Activated CD8-positive, alpha-beta memory T cell treated with anti-CD3 and anti-CD28 coated beads for 4 hours (primary cell): ENCODE data around the gene E2F8.

Experiments
- DNase-seq, 2 donors: peaks; one replicate each; pipeline ENCODE4 v3.0.0-alpha.2; 2020; ENCODE audit warnings: low read depth in 2 of 2

The E2F8 gene

DNA sequence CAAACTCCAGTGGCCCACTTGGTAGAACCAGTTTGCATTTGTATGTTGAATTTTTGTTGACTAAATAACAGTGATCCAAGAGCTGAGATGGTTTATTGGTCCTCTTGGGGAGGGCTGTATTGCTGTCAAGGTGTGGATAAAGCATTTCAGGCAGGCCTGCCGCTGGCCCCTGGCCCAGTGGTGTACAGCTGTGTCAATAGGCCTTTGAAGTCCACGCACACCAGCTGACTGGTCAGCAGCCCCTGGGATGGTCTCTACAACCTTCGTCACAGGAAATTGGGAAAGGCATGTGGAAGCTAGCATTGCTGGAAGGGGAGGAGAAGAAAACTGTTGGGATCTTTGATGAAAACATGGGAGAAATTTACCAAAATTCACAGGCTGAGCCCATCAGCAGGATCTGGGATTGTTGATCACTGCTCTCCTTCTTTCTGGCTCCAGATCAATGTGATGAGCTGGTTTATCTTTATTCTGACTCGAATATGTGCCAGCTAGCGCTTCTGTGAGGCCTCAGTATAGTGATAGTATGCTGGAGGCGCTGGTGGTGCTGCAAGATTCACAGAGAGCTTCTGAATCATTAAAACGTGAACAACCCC, 12.5 kb upstream of the E2F8 start:
- no peak for DNase-seq

DNA sequence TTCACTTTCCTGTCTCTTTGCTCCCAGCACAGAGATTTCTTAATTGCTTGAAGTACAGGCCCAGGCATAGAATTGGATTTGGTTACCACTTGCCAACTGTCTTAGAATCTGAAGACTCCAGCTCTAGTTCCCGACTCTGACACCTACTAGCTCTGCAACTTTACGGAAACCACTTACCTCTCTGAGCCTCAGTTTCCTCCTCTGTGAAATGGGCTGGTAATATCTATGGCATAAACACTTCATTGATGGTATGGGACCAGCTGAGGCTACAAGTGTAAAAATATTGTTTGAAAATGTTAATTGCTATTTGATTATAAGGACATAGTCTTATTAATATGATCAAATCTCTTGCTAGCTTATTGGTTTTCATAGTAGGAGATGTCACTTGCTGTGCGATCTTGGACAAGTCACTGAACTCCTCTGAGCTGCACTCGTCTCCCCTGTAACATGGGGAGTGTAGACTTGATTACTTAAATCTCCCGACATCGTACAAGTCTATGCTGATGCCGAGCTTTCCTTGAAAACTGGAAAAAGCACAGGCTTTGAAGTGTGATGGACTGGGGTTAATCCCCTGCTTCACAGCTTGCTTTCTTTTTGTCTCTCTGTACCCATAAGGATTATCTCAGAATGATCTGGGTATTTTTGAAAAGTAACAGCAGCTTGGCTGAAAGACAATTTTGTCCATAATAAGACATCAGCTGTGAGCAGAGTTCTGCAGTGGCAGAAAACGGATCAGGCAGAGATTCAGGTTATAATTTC, 11.8 kb upstream of the E2F8 start:
- DNase-seq = no peak

DNA sequence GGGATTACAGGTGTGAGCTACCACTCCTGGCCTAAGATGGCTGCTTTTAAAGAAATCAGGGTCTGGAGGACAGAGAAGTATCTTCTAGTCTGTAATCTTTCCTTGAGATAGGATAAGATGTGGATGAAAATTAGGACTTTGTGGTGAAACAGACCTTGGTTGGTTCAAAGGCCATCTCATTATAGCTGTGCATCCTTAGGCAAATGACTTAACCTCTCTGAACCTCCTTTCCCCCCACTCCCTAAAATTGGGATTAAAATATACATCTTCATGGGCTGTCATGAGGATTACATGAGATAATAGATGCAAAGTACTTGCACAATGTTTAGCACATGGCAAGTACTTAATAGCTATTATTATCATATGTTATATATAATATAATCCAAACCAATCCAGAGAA, 10.8 kb upstream of the E2F8 start:
- no peak for DNase-seq

DNA sequence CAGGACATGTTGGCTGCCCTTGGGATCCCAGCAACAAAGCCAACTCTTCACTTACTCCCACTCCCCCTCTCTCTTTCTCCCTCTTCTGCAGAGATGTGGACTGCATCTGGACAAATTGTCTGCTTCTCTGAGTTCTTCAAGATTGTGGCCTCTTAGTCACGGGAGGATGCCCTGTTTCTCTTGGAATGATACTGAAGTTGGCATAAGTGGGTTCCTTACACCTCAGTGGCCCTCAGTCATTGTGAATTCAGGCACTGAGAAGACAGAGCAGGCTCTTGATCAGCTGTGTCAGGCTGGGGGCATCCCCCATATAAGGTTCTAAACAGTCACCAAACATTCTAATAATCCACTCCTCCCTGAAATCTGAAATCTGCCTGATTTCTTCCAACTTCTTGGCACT, 6.1 kb upstream of the E2F8 start:
- DNase-seq = no peak

DNA sequence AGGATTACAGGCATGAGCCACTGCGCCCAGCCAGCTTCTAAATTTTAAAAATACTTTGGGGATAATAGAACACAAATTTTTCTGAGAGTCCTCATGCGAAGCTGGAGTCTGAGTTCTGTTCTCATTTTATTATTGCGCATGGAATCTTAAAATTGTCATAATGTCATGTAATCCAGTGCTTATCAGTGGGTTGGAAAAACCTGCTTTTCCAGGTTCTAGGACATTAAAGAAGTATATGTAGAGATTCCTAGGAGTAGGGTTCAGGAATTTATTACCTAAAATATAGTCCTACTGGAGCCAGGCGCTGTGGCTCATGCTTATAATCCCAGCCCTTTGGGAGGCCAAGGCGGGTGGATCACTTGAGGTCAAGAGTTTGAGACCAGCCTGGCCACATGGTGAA, 4.6 kb upstream of the E2F8 start:
- DNase-seq = no peak

DNA sequence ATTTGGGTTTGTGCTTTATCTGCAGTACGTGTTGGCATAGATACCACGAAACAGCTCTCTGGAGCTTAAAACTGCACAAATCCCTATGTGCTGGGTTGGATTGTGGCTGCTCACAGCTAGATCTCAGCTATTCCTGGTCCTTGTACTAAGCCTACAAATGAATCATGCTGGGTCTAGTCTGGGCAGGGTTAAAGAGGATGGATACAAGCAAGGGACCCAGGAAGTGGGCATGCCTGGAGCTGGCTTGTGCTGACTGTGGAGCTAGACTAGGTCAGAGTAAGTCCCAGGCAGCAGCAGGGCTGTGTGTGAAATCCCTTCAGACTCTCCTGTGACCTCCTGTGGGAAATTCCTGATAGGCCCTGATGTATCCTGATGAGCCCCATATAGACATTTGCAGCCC, 3.9 kb upstream of the E2F8 start:
- DNase-seq = no peak

DNA sequence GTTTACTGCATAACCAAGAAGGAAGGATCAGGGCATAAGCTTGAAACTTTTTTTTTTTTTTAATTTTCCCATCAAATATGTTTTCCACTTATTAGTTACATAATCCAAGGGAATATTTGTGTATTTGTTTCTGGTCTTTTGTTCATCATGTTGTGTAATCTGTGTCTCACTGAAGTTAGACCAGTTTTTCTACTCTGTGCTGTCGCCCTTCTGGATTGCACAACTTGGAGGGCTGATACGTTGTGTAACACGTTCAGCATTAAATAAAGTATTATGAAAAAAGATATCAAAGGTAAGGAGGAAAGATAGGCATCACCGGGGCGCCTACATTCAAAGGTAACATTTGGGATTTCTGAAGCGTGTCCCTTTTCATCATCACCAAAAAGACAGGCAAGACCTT, 3.3 kb upstream of the E2F8 start:
- DNase-seq = no peak

DNA sequence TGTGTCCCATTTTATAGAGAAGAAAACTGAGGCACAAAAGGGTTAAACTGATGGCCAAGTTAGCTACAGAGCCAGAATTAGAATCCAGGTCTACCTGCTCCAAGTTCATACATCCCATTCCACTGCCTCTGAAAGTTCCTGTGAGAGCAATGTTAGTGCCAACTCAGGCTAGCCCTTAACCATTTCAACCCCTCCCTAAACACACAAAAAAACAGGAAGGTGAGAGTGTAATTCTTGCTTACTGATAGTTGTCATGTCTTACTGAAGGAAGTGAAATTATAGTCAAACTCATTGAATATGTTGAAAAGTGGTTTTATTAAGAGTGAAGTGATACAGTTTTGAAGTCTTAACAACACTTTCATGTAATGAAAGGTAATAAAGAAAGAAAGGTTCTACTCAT, 2.9 kb upstream of the E2F8 start:
- DNase-seq = no peak

DNA sequence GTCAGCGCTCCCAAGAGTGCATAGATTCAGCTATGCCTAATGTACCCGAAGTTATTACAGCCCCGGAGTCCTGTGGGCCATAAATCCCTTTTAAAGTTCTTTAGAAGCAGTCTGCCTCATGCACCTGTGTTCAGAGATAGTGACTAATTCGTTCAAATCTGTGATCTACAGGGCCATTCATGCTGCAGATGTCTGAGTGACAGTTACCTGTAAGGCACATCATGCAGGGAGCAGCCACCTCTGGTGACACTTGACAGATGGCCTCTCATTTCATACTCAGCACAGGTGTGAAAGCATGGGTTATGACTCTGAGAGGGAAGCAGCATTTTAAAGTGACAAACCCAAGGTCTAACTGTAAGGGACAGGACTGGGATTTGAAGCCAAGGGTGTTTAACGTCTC, 2.4 kb upstream of the E2F8 start:
- no peak for DNase-seq

DNA sequence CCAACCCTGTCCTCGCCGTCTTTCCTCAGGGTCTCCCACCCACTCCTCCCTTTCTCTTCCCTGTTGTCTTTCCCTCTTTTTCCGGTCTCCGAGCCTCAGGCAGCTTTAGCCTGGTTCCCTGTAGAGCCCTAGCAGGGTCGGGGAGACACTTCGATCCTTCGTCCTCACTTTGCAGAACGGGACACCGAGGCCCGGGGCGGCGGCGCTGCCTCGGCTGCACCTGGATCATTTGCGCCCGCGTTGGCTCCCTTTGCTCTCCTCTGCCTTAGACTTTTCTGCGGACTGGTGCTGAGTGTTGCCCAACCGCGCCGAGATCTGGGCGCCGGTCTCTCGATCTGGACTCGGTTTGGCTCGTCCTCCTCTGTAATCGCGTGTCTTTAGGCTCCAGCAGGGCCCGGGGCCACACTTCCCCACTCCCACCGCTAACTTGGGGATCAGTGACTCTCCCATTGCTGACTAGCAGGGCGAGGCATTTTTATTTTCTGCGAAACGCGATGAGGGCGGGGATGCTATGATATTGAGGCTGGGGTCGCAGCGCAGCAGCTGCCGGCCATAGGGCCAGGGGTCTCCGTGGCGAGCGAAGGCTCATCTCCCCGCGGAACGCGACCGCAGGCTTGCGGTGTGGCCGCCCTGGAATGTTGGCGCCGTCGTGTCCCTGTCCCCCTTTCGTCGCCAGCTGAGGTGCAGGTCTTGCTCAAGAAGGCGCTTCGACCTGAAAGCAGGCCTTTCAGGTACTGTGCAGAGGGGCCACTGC, 1.6 kb upstream of the E2F8 start:
- DNase-seq = no peak

DNA sequence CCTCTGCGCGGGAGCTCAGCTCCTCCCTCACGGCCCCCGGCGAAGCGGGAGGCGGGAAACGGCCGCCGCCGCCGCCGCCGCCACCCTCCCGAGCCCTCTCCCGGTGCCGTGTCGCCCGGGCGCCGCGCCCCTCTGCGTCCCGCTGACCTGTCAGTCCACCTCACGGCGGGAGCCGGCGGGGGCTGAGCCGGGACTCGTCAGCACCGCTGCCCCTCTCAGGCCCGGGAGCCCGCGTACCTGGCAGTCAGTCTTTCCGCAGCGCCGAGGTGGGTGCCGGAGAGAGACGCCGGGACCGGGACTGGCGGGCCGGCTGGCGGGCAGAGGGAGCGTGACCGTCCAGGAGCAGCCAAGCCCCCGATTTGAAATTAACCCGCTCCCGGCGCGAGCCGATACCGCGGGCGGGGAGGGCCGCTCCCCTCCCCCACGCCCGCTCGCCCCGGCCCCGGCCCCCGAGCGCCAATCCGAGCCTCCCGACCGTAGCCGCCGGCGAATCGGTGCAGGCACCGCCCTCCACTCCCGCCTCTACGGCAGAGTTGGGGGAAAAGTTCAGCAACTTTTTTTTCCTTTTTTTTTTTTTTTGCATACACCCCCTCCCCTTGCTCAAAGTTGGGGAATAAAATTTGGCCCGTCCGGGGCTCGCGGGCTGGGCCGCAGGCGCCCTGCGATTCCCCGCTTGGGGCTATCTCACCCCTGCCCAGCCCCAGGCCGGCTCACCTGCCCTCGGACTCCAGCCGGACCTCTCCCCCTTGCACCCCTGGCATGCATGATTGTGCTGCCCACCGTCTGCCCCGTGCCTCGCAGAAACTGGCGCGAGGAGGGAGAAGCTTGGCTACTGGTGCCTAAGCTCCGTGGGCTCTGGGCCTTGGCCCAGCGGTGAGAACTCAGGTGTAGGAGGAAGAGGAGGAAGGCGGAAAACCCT, 774 bp upstream of the E2F8 start:
- no peak for DNase-seq

DNA sequence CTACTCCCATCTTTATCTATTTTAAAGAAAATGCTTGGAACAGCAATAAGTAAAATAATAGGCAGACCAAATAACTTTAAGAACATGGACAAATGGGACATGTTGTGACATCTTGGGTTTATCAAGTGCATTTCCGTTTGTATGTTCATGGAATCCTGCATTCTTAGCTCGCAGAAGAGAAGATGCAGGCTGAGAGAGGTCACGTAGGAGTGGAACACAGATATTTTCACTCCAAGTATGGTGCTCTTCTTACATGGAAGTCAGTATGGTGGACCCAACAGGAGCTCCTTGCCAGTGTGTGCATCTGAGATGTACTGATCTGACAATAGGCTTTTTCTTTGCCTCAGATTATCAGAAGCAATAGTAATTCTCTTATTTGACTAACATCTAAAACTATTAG, 1.7 kb downstream of the E2F8 start:
- DNase-seq = no peak

DNA sequence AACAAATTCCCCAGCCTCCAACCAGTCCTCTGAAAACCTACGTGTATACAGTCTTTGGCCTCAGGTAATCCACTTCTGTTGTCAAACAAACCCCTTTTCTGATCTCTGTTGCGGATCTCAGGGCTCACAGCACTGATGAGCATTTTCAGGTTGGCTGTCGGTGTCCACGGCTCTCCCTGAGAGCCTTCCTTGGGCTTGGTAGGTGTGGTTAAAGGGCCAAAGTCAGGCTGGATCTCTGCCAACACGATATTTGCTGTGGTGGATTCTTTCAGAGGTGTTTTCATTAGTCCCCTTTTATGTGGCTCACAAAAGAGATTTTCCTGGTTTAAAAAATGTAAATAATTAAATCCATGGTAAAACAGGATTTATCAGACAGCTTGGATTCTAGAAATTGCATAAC, 2.9 kb downstream of the E2F8 start:
- DNase-seq = no peak

DNA sequence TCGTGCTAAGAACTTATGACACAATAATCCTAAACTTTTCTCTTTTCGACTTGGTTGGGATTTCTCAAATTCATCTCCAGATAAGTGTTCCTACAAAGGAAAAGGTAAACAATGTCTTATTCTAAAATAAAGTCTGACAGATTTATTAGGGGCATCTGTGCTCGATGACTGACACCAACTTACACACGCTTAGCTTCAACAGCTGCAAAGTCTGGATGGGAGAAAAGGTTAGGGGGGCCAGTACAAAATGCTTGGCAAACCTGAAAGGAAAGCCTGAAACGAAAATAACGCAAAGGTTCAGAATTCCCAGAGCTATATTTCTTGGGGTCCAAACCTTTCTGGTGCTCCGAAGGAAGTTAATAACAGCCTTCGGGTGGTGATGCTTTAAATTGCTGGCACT, 3.4 kb downstream of the E2F8 start:
- DNase-seq = no peak

DNA sequence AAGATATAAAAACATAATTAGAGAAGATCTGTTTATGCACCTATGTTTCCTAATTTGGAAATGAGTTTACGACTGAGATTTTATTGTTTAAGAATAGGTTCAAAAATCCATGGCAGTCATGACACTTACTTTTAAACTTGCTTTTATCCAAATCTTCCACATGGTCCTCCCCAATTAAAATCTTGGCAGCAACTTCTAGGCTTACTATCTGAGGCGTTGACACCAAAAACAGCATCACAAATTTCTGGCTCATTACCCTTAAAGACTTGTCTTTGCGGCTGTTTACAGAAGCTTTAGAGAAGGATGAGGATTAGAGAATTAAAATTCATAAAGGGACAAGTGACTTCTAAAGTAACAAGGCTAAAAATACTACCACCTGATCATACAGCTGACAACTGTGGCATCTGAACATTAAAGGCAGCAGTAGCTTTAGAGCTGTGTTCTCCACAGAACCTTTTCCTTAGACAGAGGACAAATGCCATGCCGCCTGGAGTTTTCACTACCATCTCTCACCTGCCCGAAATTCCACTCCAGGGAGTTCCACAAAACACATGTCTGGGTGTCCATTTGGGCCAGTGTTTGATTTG, 6.4 kb downstream of the E2F8 start:
- no peak for DNase-seq

DNA sequence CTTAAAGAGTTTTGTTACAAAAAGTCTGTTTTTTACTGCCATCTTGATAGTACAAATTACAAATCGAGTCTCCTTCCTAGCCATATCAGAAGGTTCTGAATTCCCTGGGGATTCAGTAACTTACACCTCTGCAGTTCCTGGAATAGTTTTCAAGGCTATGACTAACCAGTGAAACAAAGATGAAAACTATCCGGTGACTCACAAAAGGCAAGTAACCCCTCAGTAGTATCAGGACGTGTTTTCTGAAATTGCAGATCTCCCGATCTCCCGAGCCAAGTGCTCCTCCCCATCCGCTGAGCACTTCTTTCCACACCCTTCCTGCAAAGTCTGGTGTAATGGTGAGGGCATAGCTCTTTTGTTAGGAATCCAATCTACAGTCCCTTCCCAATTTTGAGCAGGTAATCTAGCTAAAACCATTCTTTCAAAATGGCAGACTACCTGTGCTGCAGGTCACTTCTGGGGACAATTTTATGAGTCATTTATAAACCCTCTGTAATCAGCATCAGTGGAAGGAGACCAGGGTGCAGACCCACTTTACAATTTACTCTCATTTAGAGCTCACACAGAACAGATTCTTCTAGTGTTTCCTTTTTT, 7.7 kb downstream of the E2F8 start:
- DNase-seq = no peak

DNA sequence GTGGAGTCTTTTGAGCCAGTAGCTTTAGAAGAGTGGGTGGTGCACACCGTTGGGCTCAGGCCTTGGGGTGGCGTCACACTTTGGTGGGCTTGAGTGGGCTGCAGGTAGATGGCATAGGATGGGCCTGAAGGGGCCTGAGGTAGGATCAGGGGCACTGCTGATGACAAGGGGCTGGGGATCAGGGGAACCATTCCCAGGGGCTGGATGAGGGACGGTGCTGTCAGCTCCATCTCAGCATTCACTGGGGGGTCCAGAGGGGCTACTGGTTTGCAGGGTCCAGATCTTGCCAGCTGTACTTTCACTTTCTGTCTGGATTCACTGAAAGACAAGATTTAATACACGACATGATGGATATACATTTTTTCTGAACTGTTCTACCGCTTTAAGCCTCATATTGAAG, 11.1 kb downstream of the E2F8 start:
- DNase-seq = no peak

DNA sequence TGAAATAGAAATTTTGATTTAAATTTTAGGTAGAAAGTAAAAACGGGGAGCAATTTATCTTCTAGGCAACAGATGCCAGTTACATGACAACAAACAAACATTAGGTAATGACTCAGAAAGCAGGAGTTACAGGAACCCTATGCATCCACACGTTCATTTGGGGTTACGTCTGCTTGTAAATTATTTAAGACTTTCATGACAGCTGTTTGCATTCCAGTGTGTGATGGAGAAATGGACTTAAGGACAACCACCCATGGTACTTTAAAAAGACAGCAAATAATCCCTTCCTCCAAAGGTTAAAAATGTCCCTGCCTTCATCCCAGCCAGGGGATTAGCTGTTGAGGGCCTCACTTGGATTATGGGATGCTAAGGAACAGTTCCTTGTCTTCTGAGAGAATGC, 11.8 kb downstream of the E2F8 start:
- no peak for DNase-seq

DNA sequence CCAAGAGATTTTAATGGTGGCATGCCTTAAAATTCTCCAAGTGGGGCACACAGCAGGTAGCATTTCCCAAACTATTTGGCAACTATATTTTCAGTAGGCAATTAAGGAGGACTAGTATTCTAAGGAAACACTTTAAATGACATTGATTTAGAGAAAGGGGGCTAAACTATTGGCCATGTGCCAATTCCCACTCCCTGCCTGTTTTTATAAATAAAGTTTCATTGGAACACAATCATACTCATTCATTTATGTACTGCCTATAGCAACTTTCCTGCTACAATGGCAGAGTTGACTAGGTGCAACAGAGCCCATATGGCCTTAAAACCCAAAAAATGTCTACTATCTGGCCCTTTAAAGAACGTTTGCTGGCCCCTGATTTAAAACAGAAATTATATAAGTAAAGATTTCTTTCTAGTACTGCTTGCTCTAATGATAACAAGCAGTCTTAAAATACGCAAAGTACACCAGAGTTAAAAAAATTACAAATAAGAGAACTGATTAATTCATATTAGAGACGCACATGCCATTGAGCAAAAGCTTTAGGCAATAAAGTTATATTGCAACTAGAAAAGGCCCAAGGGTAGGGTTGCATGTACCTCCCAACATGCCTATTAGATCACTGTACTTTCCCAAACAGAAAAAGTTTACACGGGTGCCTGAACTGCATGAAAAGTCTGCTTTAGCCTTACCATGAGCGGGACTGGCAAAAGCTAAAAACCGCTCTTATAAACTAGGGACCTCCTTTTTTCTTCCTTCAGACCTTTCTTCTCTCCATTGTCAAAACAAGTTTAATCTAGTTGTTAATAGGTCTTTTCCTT, 14.2 kb downstream of the E2F8 start:
- no peak for DNase-seq

DNA sequence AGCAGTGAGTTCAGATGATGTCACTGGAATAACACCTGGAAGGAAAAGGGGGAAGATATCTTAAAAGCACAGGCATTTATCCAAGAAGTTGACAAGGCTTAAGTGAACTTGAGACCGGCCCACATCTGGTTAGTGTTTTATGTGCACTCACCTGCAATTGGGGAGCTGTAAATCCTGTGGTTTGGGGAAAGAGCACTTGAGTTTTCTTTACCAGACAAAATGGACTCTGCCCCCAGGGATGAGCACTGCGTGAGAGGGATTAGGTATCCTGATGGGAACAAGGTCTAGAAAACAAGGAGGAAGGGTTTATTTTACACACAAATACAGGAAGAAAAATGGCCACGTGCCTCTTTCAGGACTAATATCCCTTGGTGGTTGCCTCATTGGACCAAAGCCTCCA, 15.2 kb downstream of the E2F8 start:
- no peak for DNase-seq

DNA sequence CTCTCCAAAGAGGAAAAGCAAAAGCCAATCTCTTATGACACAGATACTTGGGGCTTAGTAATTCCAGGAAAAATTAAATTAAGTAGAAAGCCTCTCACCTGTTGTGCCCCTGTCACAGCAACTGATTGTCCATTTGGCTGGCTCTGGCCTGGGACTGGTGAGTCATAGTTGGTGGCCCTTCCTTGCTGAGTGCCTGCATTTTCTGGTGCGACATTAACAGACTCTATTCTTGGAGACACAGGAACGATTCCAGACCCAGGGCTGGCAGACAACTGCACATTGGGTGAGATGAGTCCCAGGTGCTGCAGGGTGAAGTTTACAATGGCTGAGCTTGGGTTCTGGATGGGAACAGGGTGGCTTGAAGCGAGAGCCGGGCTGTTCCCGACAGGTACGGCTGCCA, 15.6 kb downstream of the E2F8 start:
- DNase-seq = no peak
